ENCODE measurements around the gene ALAD. TPM values are rescaled to one million over a fixed set of nuclear protein-coding genes. Genes with fewer than 3 reads are reported as not detected.

Gene ALAD
- total and polyA plus RNA-seq, 2 of the 8 experiments (the other 6 are each of a cell fraction or from before 2014, with no cell fraction given): 8.2 to 15.3 TPM

DNA sequence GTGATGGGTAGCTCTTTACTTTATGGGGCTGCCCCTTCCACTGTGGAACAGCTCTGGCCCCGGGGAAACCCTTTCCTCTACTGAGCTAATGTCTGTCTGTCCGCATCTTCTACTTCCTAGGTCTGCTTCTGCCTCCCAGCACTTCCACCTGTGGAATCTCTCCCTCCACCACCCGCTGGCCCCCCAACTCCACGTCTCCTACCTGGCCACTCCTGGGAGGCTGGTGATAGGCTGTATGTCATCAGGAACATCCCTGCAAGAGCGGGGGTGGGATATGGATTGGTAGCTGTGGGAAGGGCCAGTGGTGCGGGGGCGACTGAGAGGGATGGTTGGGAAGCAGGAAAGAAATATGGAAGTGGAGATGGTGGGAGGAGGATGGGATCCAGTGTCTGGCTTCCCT, 9.2 kb downstream of the ALAD start (continued):
- TF ChIP-seq CHD7 (IDR thresholded peaks at IDR 0.05; ENCODE audit: insufficient replicate concordance, low read length) (no peak), KDM1A (IDR thresholded peaks at IDR 0.05; ENCODE audit: borderline replicate concordance, low read length) (no peak), EZH2 (IDR thresholded peaks at IDR 0.05; ENCODE audit: low read depth, low read length, severe bottlenecking) (no peak), EP300 (IDR thresholded peaks at IDR 0.05; ENCODE audit: borderline replicate concordance in 1 of 2, low read depth in 2 of 2, low read length in 2 of 2) (no peak), SUZ12 (IDR thresholded peaks at IDR 0.05; ENCODE audit: low read length) (no peak), RXRA (IDR thresholded peaks at IDR 0.05; ENCODE audit: insufficient read depth, low read depth, low read length) (no peak)

All from H1 (cell line).